Measurements from ENCODE around the gene UQCC5. TPM values are rescaled to one million over a fixed set of nuclear protein-coding genes. Genes with fewer than 3 reads are reported as not detected.

UQCC5 gene
- total RNA-seq, 2 donors from 2014 or later = 3.0 to 16.5 TPM

- H3K4me1 ChIP-seq (replicated peaks) = peaks cover 3% of the 10 kb centered on the region
- H3K4me3 ChIP-seq = no peak overlapping the region
- intact Hi-C loops (cut with DNase I) = no loop called here
- peak overlapping the region in 1 of 2 donors; percentile 22 for H3K27ac ChIP-seq
- 84% methylated on average over 14 of the region's 14 CpGs for WGBS
- H3K27me3 ChIP-seq (replicated peaks; ENCODE audit: insufficient read depth) = no peaks in the 10 kb centered on the region
- TF ChIP-seq POLR2A (IDR thresholded peaks at IDR 0.05) = no peak
- TF ChIP-seq CTCF (IDR thresholded peaks at IDR 0.05) = no peak
- no peak for TF ChIP-seq POLR2AphosphoS5 (IDR thresholded peaks at IDR 0.05)
- DNase-seq (ENCODE audit: low spot score) = no peak
- H3K36me3 ChIP-seq = no peaks in the 10 kb centered on the region
- no peaks in the 10 kb centered on the region for H3K9me3 ChIP-seq
Observed at GRCh38 chr3:52527039-52527731, 9.2 kb upstream of the UQCC5 start.

GRCh38 chr3:52527732-52528585 lies 8.4 kb upstream of the UQCC5 start:
- no peaks in the 10 kb centered on the region for H3K27me3 ChIP-seq (replicated peaks; ENCODE audit: insufficient read depth)
- H3K27ac ChIP-seq = no peak overlapping the region
- no peak for TF ChIP-seq CTCF (IDR thresholded peaks at IDR 0.05)
- no peak overlapping the region for H3K4me3 ChIP-seq
- H3K4me1 ChIP-seq (replicated peaks) = peaks cover 3% of the 10 kb centered on the region
- no peak for DNase-seq (ENCODE audit: low spot score)
- no peaks in the 10 kb centered on the region for H3K9me3 ChIP-seq
- 70% methylated on average over 18 of the region's 18 CpGs for WGBS
- H3K36me3 ChIP-seq = no peaks in the 10 kb centered on the region
- intact Hi-C loops (cut with DNase I) = no loop called here

DNA sequence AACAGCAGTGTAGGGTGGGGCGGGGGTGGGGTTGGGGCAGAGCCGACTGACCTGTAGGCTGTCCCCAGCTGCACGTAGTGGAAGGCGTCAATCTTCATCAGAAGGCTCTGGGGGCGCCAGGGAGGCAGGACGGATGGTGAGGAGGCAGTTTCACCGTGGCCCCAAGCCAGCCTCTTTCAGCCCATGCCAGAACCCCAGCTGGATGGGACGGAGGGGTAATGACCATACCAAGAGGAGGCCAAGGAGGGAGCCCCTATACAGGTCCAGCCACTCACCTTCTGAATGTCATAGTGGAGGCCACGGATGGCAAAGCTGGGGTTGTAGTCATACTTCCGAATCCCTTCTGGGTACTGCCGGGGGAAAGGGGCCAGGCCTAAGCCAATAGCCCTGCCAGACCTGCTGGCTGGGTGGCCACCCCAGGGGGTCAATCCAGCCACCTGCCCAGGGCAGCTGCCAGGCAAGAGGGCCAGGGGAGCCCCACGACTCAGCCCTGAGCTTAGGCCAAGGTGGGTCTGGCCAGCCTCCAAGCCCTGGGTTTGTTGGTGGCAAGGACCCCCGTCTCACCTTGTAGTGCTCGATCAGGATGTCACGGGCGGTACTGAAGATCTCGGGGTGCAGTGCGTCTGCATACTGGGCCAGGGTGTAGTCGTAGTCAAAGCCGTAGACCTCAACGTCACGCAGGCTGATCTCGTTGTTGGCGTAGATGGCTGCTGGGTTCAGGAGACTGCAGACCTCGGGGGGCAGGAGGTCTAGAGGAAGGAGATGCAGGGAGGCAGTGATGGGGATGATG lies 7.6 kb upstream of the UQCC5 start:
- Histone ChIP-seq H3K9me3 (no peaks in the 10 kb centered on the region), H3K27me3 (replicated peaks; ENCODE audit: insufficient read depth) (no peaks in the 10 kb centered on the region), H3K4me3 (no peak overlapping the region), H3K27ac (peak overlapping the region in 1 of 2 donors; percentile 73), H3K36me3 (no peaks in the 10 kb centered on the region), H3K4me1 (replicated peaks) (peaks cover 3% of the 10 kb centered on the region)
- 88% methylated on average over 22 of the region's 25 CpGs for WGBS
- intact Hi-C loops (cut with DNase I) = no loop called here
- no peak for TF ChIP-seq POLR2AphosphoS5 (IDR thresholded peaks at IDR 0.05)
- TF ChIP-seq POLR2A (IDR thresholded peaks at IDR 0.05) = no peak
- no peak for TF ChIP-seq CTCF (IDR thresholded peaks at IDR 0.05)
- no peak for DNase-seq (ENCODE audit: low spot score)

GRCh38 chr3:52529376-52530333 lies 6.8 kb upstream of the UQCC5 start:
- no peak for DNase-seq (ENCODE audit: low spot score)
- Histone ChIP-seq H3K27ac (peak overlapping the region; percentile 73 to 74), H3K4me3 (no peak overlapping the region), H3K4me1 (replicated peaks) (peaks cover 3% of the 10 kb centered on the region), H3K27me3 (replicated peaks; ENCODE audit: insufficient read depth) (no peaks in the 10 kb centered on the region), H3K36me3 (no peaks in the 10 kb centered on the region), H3K9me3 (no peaks in the 10 kb centered on the region)
- intact Hi-C loops (cut with DNase I) = loop anchor here (5.0 to 10.0 kb wide), 2 partner anchors 47 to 155 kb away; partner anchors contain the start of genes GNL3 and PBRM1
- 53% methylated on average over 12 of the region's 12 CpGs for WGBS
- no peak for TF ChIP-seq CTCF (IDR thresholded peaks at IDR 0.05)
- TF ChIP-seq POLR2AphosphoS5 (IDR thresholded peaks at IDR 0.05) = peak; percentile 46
- no peak for TF ChIP-seq POLR2A (IDR thresholded peaks at IDR 0.05)

Data from prostate gland (tissue), 2 donors.